Loucy (cell line): ENCODE data around the gene NHSL2.

Experiments
- H2AFZ ChIP-seq: fragments of 200-600 bp; sonication (generic); 2 replicates; pipeline ENCODE4 v1.6.0; 2016; ENCODE audit warnings: antibody characterized with exemption, mild to moderate bottlenecking, low read length, moderate library complexity
- H3F3A ChIP-seq: fragments of 200-600 bp; 2 replicates; pipeline ENCODE4 v1.6.0; 2016; ENCODE audit warnings: antibody characterized with exemption, low read depth, mild to moderate bottlenecking
- H3K27me3 ChIP-seq: fragments of 200-600 bp; sonication (generic); 2 replicates; pipeline ENCODE4 v1.6.1; 2014; ENCODE audit warnings: low read length, mild to moderate bottlenecking; ENCODE audit not compliant: insufficient read depth, poor library complexity, severe bottlenecking
- H3K36me3 ChIP-seq: fragments of 200-600 bp; sonication (generic); 2 replicates; pipeline ENCODE4 v1.6.1; 2016; ENCODE audit warnings: low read length; ENCODE audit not compliant: insufficient read depth
- H3K4me1 ChIP-seq: fragments of 200-600 bp; sonication (generic); 2 replicates; pipeline ENCODE4 v1.5.1; 2014; ENCODE audit warnings: low read length, mild to moderate bottlenecking; ENCODE audit not compliant: insufficient read depth, poor library complexity, severe bottlenecking
- H3K4me2 ChIP-seq: fragments of 200-600 bp; sonication (generic); 2 replicates; pipeline ENCODE4 v1.6.0; 2014; ENCODE audit warnings: antibody characterized with exemption, low read length, low read depth, mild to moderate bottlenecking; ENCODE audit not compliant: poor library complexity, severe bottlenecking
- H3K4me3 ChIP-seq: fragments of 200-600 bp; sonication (generic); 2 replicates; pipeline ENCODE4 v1.5.1; 2014; ENCODE audit warnings: low read length, mild to moderate bottlenecking, mixed read lengths; ENCODE audit not compliant: poor library complexity, severe bottlenecking
- H3K79me2 ChIP-seq: fragments of 200-600 bp; sonication (generic); 2 replicates; pipeline ENCODE4 v1.6.1; 2014; ENCODE audit warnings: low read length; ENCODE audit not compliant: insufficient read depth
- H3K9ac ChIP-seq: fragments of 200-600 bp; sonication (generic); 2 replicates; pipeline ENCODE4 v1.6.0; 2014; ENCODE audit warnings: mild to moderate bottlenecking, low read depth, low read length, moderate library complexity; ENCODE audit not compliant: poor library complexity, severe bottlenecking
- H3K9me2 ChIP-seq: fragments of 200-600 bp; sonication (generic); replicated peaks from 2 replicates; pipeline ENCODE4 v1.6.1; 2016; ENCODE audit warnings: low read depth, low read length, mixed read lengths
- H3K9me3 ChIP-seq: fragments of 200-600 bp; sonication (generic); 2 replicates; pipeline ENCODE4 v1.6.1; 2014; ENCODE audit warnings: mild to moderate bottlenecking, antibody characterized with exemption, low read length, low read depth; ENCODE audit not compliant: insufficient read depth
- H4K20me1 ChIP-seq: fragments of 200-600 bp; sonication (generic); 2 replicates; pipeline ENCODE4 v1.6.0; 2014; ENCODE audit warnings: antibody characterized with exemption, low read length, mild to moderate bottlenecking; ENCODE audit not compliant: insufficient read depth, poor library complexity, severe bottlenecking
- EZH2phosphoT487 ChIP-seq: fragments of 200-600 bp; IDR thresholded peaks from 2 replicates; pipeline ENCODE4 v1.6.1; 2018; ENCODE audit warnings: antibody characterized with exemption, mild to moderate bottlenecking, moderate library complexity, borderline replicate concordance
- TF ChIP-seq, protein P1 (sequence below): fragments of 200-600 bp; sonication (generic); conservative IDR thresholded peaks from 2 replicates; pipeline ENCODE4 v1.5.1; 2014; ENCODE audit warnings: mild to moderate bottlenecking, antibody characterized with exemption, low read length

Gene NHSL2

GRCh38 chrX:72142094-72142793 is 231.6 kb downstream of the NHSL2 start:
- H3K4me2 ChIP-seq: no peak overlapping the region
- H2AFZ ChIP-seq: no peak overlapping the region
- peaks cover 4% of the 10 kb centered on the region for H3K4me1 ChIP-seq
- H3K79me2 ChIP-seq: no peaks in the 10 kb centered on the region
- H3K27me3 ChIP-seq: peaks cover 18% of the 10 kb centered on the region
- H3K4me3 ChIP-seq: no peak overlapping the region
- H3K36me3 ChIP-seq: peaks cover 4% of the 10 kb centered on the region; the same call in 1 of the 2 replicates
- no peaks in the 10 kb centered on the region for H4K20me1 ChIP-seq
- no peaks in the 10 kb centered on the region for H3K9me3 ChIP-seq
- H3K9ac ChIP-seq: no peak overlapping the region
- TF ChIP-seq EZH2phosphoT487: no peak
- TF ChIP-seq, protein P1, sequence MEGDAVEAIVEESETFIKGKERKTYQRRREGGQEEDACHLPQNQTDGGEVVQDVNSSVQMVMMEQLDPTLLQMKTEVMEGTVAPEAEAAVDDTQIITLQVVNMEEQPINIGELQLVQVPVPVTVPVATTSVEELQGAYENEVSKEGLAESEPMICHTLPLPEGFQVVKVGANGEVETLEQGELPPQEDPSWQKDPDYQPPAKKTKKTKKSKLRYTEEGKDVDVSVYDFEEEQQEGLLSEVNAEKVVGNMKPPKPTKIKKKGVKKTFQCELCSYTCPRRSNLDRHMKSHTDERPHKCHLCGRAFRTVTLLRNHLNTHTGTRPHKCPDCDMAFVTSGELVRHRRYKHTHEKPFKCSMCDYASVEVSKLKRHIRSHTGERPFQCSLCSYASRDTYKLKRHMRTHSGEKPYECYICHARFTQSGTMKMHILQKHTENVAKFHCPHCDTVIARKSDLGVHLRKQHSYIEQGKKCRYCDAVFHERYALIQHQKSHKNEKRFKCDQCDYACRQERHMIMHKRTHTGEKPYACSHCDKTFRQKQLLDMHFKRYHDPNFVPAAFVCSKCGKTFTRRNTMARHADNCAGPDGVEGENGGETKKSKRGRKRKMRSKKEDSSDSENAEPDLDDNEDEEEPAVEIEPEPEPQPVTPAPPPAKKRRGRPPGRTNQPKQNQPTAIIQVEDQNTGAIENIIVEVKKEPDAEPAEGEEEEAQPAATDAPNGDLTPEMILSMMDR: no peak
- no peaks in the 10 kb centered on the region for H3F3A ChIP-seq
- no peaks in the 10 kb centered on the region for H3K9me2 ChIP-seq

DNA sequence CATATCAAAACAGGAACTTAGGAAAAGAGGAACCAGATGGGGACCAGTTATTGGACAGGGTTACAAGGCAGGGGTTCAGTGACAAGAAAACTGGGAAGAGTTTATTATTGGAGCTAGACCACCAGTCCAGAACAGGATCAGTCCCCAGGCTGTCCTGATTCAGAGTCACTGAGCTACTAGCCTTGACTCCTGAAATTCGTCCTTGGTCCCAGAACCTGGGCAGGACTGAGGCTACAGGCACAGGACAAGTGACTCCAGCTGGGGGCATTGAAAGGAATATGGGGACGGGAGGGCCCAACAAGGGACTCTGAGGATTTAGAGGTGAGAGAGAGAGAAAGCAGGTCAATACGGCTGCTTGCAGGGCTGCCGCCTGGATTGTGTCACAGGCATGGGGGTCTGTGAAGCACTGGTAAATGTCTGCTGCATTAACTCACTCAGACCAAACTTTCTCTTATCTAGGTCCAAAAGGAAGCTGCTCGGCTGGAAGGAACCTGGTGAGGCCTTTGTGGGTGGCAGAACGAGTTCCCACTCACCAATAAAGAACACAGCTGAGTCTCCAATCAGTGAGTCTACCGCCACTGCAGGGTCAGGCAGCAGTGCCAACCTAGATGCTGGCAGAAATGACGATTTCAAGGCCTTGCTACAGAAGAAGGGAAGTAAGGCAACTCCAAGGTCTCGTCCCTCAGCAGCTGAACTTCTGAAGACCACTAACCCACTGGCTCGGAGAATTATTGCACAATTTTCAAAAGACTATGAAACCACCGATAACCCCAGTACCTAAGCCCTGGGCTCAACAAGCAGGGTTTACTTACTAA is 232.4 kb downstream of the NHSL2 start:
- Histone ChIP-seq H3F3A (no peaks in the 10 kb centered on the region), H3K4me3 (no peak overlapping the region), H3K4me2 (no peak overlapping the region), H3K36me3 (peaks cover 4% of the 10 kb centered on the region; the same call in 1 of the 2 replicates), H3K9me2 (no peaks in the 10 kb centered on the region), H3K9me3 (no peaks in the 10 kb centered on the region), H3K27me3 (peaks cover 26% of the 10 kb centered on the region), H3K4me1 (peaks cover 4% of the 10 kb centered on the region), H4K20me1 (no peaks in the 10 kb centered on the region), H3K79me2 (no peaks in the 10 kb centered on the region), H3K9ac (no peak overlapping the region), H2AFZ (no peak overlapping the region)
- no peak for TF ChIP-seq EZH2phosphoT487
- TF ChIP-seq, protein P1: no peak

DNA sequence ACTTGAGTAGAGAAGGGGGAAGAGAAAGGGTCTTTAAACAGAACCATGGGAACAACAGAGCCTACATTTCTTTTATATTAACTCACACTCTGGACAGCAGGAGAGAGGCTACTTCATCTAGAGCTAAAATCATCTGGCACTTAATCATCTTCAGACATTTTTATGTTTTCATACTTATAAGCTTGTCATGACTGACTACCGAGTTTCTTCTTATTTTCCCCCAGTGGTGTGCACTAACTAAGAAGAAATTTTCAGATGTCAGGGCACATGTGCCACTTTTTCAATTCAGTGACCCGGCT is 232.9 kb downstream of the NHSL2 start:
- no peaks in the 10 kb centered on the region for H3K9me2 ChIP-seq
- no peaks in the 10 kb centered on the region for H3K9me3 ChIP-seq
- no peaks in the 10 kb centered on the region for H3K79me2 ChIP-seq
- no peaks in the 10 kb centered on the region for H4K20me1 ChIP-seq
- no peak overlapping the region for H3K9ac ChIP-seq
- no peaks in the 10 kb centered on the region for H3F3A ChIP-seq
- peaks cover 29% of the 10 kb centered on the region for H3K27me3 ChIP-seq
- H2AFZ ChIP-seq: no peak overlapping the region
- no peak overlapping the region for H3K4me2 ChIP-seq
- H3K4me1 ChIP-seq: peaks cover 4% of the 10 kb centered on the region
- H3K4me3 ChIP-seq: no peak overlapping the region
- H3K36me3 ChIP-seq: peaks cover 4% of the 10 kb centered on the region; the same call in 1 of the 2 replicates
- TF ChIP-seq, protein P1: no peak
- TF ChIP-seq EZH2phosphoT487: no peak
